HG03520 (cell line): Measurements from ENCODE around the gene FOXB2.
"Not testable (repeated sequence)": the region's sequence is repeated elsewhere in the genome, so short reads cannot be mapped to it uniquely, and the experiment has no call there.

Experiments used
- ATAC-seq: cut with Tn5 transposase; IDR thresholded peaks from one replicate; pipeline ENCODE4 v1.9.1; 2021; ENCODE audit warnings: mild to moderate bottlenecking, moderate library complexity; ENCODE audit not compliant: unreplicated experiment

Gene FOXB2

GRCh38 chr9:77019236-77019925 is at the start of gene FOXB2:
Gene FOXB2 (plus strand): TSS chr9:77019655. CDS start chr9:77019655, 0 bp downstream.
- ATAC-seq: no peak

- no peak for ATAC-seq
Measured at GRCh38 chr9:76969716-76970115, 49.7 kb upstream of the FOXB2 start.

- not testable (repeated sequence) for ATAC-seq
Measured at GRCh38 chr9:76978831-76979230, 40.6 kb upstream of the FOXB2 start.

- ATAC-seq: no peak
Measured at GRCh38 chr9:76980566-76980965, 38.9 kb upstream of the FOXB2 start.

GRCh38 chr9:76984486-76984885 is 35.0 kb upstream of the FOXB2 start:
- no peak for ATAC-seq

GRCh38 chr9:76985581-76985980 is 33.9 kb upstream of the FOXB2 start:
- no peak for ATAC-seq

- ATAC-seq: peak; percentile 64
Measured at GRCh38 chr9:76987594-76988200, 31.8 kb upstream of the FOXB2 start.

- ATAC-seq: no peak
Measured at GRCh38 chr9:76988941-76989340, 30.5 kb upstream of the FOXB2 start.

- ATAC-seq: no peak
Measured at GRCh38 chr9:76989501-76989900, 30.0 kb upstream of the FOXB2 start.

GRCh38 chr9:76996700-76997099 is 22.8 kb upstream of the FOXB2 start:
- ATAC-seq: no peak

GRCh38 chr9:76999261-76999660 is 20.2 kb upstream of the FOXB2 start:
- ATAC-seq: no peak

- no peak for ATAC-seq
Measured at GRCh38 chr9:77000330-77000729, 19.1 kb upstream of the FOXB2 start.

- no peak for ATAC-seq
Measured at GRCh38 chr9:77003366-77003765, 16.1 kb upstream of the FOXB2 start.

GRCh38 chr9:77005216-77005615 is 14.2 kb upstream of the FOXB2 start:
- ATAC-seq: no peak

- no peak for ATAC-seq
Measured at GRCh38 chr9:77010527-77010926, 8.9 kb upstream of the FOXB2 start.

- ATAC-seq: peak; percentile 81
Measured at GRCh38 chr9:77011973-77012821, 7.3 kb upstream of the FOXB2 start.

- ATAC-seq: no peak
Measured at GRCh38 chr9:77013206-77013931, 6.1 kb upstream of the FOXB2 start.

GRCh38 chr9:77013932-77014596 is 5.4 kb upstream of the FOXB2 start:
- ATAC-seq: no peak

GRCh38 chr9:77014597-77015263 is 4.7 kb upstream of the FOXB2 start:
- no peak for ATAC-seq
